Measurements from ENCODE around the gene GTPBP1. TPM values are rescaled to one million over a fixed set of nuclear protein-coding genes. Genes with fewer than 3 reads are reported as not detected.
A peak's percentile ranks its signal among the peaks of the same experiment; 100 is the strongest.

GTPBP1 gene
- polyA plus RNA-seq, 3 donors from 2014 or later, result 13.0 to 35.5 (median 15.4) TPM

GRCh38 chr22:38696606-38697424, 8.9 kb upstream of the GTPBP1 start:
- peak overlapping the region; percentile 31 to 99 (median 95) for H3K27ac Mint-ChIP-seq
- H3K9me3 Mint-ChIP-seq, result no peaks in the 10 kb centered on the region
- peaks cover 47 to 74% of the 10 kb centered on the region in 2 donors for H3K4me1 Mint-ChIP-seq
- no peak for DNase-seq
- H3K4me3 Mint-ChIP-seq, result no peak overlapping the region
- H3K27me3 Mint-ChIP-seq (ENCODE audit: low read depth in 3 of 3), result peaks cover 13 to 31% (median 21%) of the 10 kb centered on the region in 3 donors
- peaks cover 0 to 15% (median 4%) of the 10 kb centered on the region in 3 donors for H3K36me3 Mint-ChIP-seq

- H3K36me3 Mint-ChIP-seq, result peaks cover 0 to 11% (median 4%) of the 10 kb centered on the region in 3 donors
- peaks cover 13 to 31% (median 24%) of the 10 kb centered on the region in 3 donors for H3K27me3 Mint-ChIP-seq (ENCODE audit: low read depth in 3 of 3)
- no peak for DNase-seq
- peak overlapping the region; percentile 3 to 99 (median 95) for H3K27ac Mint-ChIP-seq
- H3K4me3 Mint-ChIP-seq, result peak overlapping the region in 3 of 5 donors; percentile 7 to 61 (median 14)
- H3K9me3 Mint-ChIP-seq, result no peaks in the 10 kb centered on the region
- peaks cover 48 to 71% of the 10 kb centered on the region in 2 donors for H3K4me1 Mint-ChIP-seq
Measured at GRCh38 chr22:38697425-38698089, 8.2 kb upstream of the GTPBP1 start.

- Mint-ChIP-seq H3K4me3 (peak overlapping the region; percentile 85 to 94 (median 93)), H3K36me3 (peaks cover 0 to 11% (median 0%) of the 10 kb centered on the region in 3 donors), H3K27ac (peak overlapping the region; percentile 93 to 100 (median 98)), H3K4me1 (peaks cover 46 to 65% of the 10 kb centered on the region in 2 donors), H3K27me3 (ENCODE audit: low read depth in 3 of 3) (peaks cover 13 to 31% (median 30%) of the 10 kb centered on the region in 3 donors), H3K9me3 (no peaks in the 10 kb centered on the region)
- DNase-seq, result no peak
Measured at GRCh38 chr22:38698407-38699094, 7.2 kb upstream of the GTPBP1 start.

- Mint-ChIP-seq H3K9me3 (no peaks in the 10 kb centered on the region), H3K27me3 (ENCODE audit: low read depth in 3 of 3) (peaks cover 13 to 34% (median 31%) of the 10 kb centered on the region in 3 donors), H3K4me3 (peak overlapping the region; percentile 85 to 94 (median 93)), H3K27ac (peak overlapping the region; percentile 93 to 100 (median 98)), H3K36me3 (peaks cover 0 to 11% (median 0%) of the 10 kb centered on the region in 3 donors), H3K4me1 (peaks cover 49 to 61% of the 10 kb centered on the region in 2 donors)
- no peak for DNase-seq
Measured at GRCh38 chr22:38699143-38699542, 6.6 kb upstream of the GTPBP1 start.

- Mint-ChIP-seq H3K4me3 (peak overlapping the region; percentile 85 to 94 (median 93)), H3K36me3 (peaks cover 0 to 10% (median 0%) of the 10 kb centered on the region in 3 donors), H3K27ac (peak overlapping the region; percentile 93 to 100 (median 98)), H3K27me3 (ENCODE audit: low read depth in 3 of 3) (peaks cover 13 to 34% (median 31%) of the 10 kb centered on the region in 3 donors), H3K9me3 (no peaks in the 10 kb centered on the region), H3K4me1 (peaks cover 52 to 62% of the 10 kb centered on the region in 2 donors)
- no peak for DNase-seq
Measured at GRCh38 chr22:38699784-38700183, 6.0 kb upstream of the GTPBP1 start.

GRCh38 chr22:38700270-38700788, 5.4 kb upstream of the GTPBP1 start:
- Mint-ChIP-seq H3K36me3 (peaks cover 0 to 7% (median 0%) of the 10 kb centered on the region in 3 donors), H3K4me3 (peak overlapping the region; percentile 85 to 94 (median 93)), H3K27ac (peak overlapping the region; percentile 93 to 100 (median 98)), H3K27me3 (ENCODE audit: low read depth in 3 of 3) (peaks cover 16 to 36% (median 36%) of the 10 kb centered on the region in 3 donors), H3K9me3 (no peaks in the 10 kb centered on the region), H3K4me1 (peaks cover 57 to 63% of the 10 kb centered on the region in 2 donors)
- DNase-seq, result no peak

GRCh38 chr22:38700789-38701628, 4.7 kb upstream of the GTPBP1 start, which contains the start of gene JOSD1:
TSS of gene JOSD1 (minus strand) at chr22:38700943. CDS start at chr22:38699987, 956 bp downstream.
- no peaks in the 10 kb centered on the region for H3K9me3 Mint-ChIP-seq
- peaks cover 19 to 41% (median 36%) of the 10 kb centered on the region in 3 donors for H3K27me3 Mint-ChIP-seq (ENCODE audit: low read depth in 3 of 3)
- peaks cover 0 to 7% (median 0%) of the 10 kb centered on the region in 3 donors for H3K36me3 Mint-ChIP-seq
- DNase-seq, result peak; percentile 100
- H3K27ac Mint-ChIP-seq, result peak within 1 kb of the TSS; percentile 97 to 100 (median 98)
- H3K4me1 Mint-ChIP-seq, result peaks cover 57 to 62% of the 10 kb centered on the region in 2 donors
- H3K4me3 Mint-ChIP-seq, result peak within 1 kb of the TSS; percentile 90 to 94 (median 93)

GRCh38 chr22:38704654-38705234, 1.0 kb upstream of the GTPBP1 start:
- Mint-ChIP-seq H3K9me3 (no peaks in the 10 kb centered on the region), H3K27me3 (ENCODE audit: low read depth in 3 of 3) (peaks cover 19 to 30% (median 29%) of the 10 kb centered on the region in 3 donors), H3K4me3 (peak overlapping the region; percentile 76 to 89 (median 87)), H3K27ac (peak overlapping the region; percentile 94 to 99 (median 98)), H3K4me1 (peaks cover 49 to 59% of the 10 kb centered on the region in 2 donors), H3K36me3 (no peaks in the 10 kb centered on the region)
- no peak for DNase-seq

- peak; percentile 40 to 45 (median 42) for DNase-seq
- Mint-ChIP-seq H3K36me3 (peaks cover 0 to 7% (median 3%) of the 10 kb centered on the region in 3 donors), H3K9me3 (no peaks in the 10 kb centered on the region), H3K4me3 (peak overlapping the region; percentile 92 to 95 (median 93)), H3K27ac (peak overlapping the region; percentile 91 to 97 (median 92)), H3K27me3 (ENCODE audit: low read depth in 3 of 3) (peaks cover 12 to 22% (median 15%) of the 10 kb centered on the region in 3 donors), H3K4me1 (peaks cover 48 to 65% of the 10 kb centered on the region in 2 donors)
Measured at GRCh38 chr22:38706101-38706900, 557 bp downstream of the GTPBP1 start.

- Mint-ChIP-seq H3K4me1 (peaks cover 43 to 62% of the 10 kb centered on the region in 2 donors), H3K27ac (peak overlapping the region; percentile 89 to 97 (median 92)), H3K27me3 (ENCODE audit: low read depth in 3 of 3) (peaks cover 7 to 16% (median 10%) of the 10 kb centered on the region in 3 donors), H3K36me3 (peaks cover 0 to 8% (median 3%) of the 10 kb centered on the region in 3 donors), H3K9me3 (no peaks in the 10 kb centered on the region), H3K4me3 (peak overlapping the region; percentile 92 to 95 (median 93))
- DNase-seq, result no peak
Measured at GRCh38 chr22:38706901-38707195, 1.1 kb downstream of the GTPBP1 start.

- H3K27ac Mint-ChIP-seq, result peak overlapping the region; percentile 89 to 97 (median 92)
- peaks cover 0 to 8% (median 3%) of the 10 kb centered on the region in 3 donors for H3K36me3 Mint-ChIP-seq
- peaks cover 7 to 15% (median 10%) of the 10 kb centered on the region in 3 donors for H3K27me3 Mint-ChIP-seq (ENCODE audit: low read depth in 3 of 3)
- no peaks in the 10 kb centered on the region for H3K9me3 Mint-ChIP-seq
- no peak for DNase-seq
- peak overlapping the region; percentile 92 to 95 (median 93) for H3K4me3 Mint-ChIP-seq
- peaks cover 44 to 67% of the 10 kb centered on the region in 2 donors for H3K4me1 Mint-ChIP-seq
Measured at GRCh38 chr22:38707346-38707745, 1.6 kb downstream of the GTPBP1 start.
